HG03280 (cell line): ENCODE data around the gene SRGAP2B.
"Not testable (repeated sequence)": the region's sequence is repeated elsewhere in the genome, so short reads cannot be mapped to it uniquely, and the experiment has no call there.

Source experiments
- ATAC-seq: cut with Tn5 transposase; IDR thresholded peaks from one replicate; pipeline ENCODE4 v1.9.1; 2021; ENCODE audit warnings: mild to moderate bottlenecking, moderate library complexity; ENCODE audit not compliant: unreplicated experiment

Gene SRGAP2B

GRCh38 chr1:144961604-144962583 is 133.2 kb downstream of the SRGAP2B start:
- ATAC-seq = not testable (repeated sequence)

GRCh38 chr1:144960929-144961488 is 134.1 kb downstream of the SRGAP2B start:
- not testable (repeated sequence) for ATAC-seq

- not testable (repeated sequence) for ATAC-seq
These were observed 146.7 kb downstream of the SRGAP2B start for GRCh38 chr1:144948390-144948789.

- not testable (repeated sequence) for ATAC-seq
These were observed 147.6 kb downstream of the SRGAP2B start for GRCh38 chr1:144947495-144947894.

- not testable (repeated sequence) for ATAC-seq
These were observed 148.3 kb downstream of the SRGAP2B start for GRCh38 chr1:144946525-144947480.

GRCh38 chr1:144941710-144942109 is 153.4 kb downstream of the SRGAP2B start:
- ATAC-seq = not testable (repeated sequence)

GRCh38 chr1:144940054-144940453 is 155.1 kb downstream of the SRGAP2B start:
- not testable (repeated sequence) for ATAC-seq

- not testable (repeated sequence) for ATAC-seq
These were observed 156.5 kb downstream of the SRGAP2B start for GRCh38 chr1:144938627-144939026.

- not testable (repeated sequence) for ATAC-seq
These were observed 158.9 kb downstream of the SRGAP2B start for GRCh38 chr1:144936186-144936732.

GRCh38 chr1:144935310-144935709 is 159.8 kb downstream of the SRGAP2B start:
- not testable (repeated sequence) for ATAC-seq

DNA sequence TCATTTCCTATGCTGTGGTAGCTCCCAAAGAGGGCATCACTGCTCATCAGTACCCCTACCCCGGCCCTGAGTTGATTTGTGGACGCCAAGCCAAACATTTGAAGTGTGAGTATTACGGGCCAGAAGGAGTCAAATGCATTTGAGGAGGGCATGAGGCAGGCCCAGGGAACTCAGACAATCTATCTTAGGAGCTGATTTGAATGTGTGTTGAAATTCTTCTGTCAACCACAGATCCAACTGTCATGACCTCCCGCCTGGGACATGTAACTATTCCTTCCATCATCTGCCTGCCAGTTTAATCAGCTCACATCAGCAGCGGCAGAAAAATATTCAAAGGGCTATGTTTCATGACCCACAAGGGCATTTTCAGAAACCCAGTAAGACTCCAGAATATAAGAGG is 162.1 kb downstream of the SRGAP2B start:
- ATAC-seq = not testable (repeated sequence)

GRCh38 chr1:144932153-144932552 is 163.0 kb downstream of the SRGAP2B start:
- not testable (repeated sequence) for ATAC-seq

DNA sequence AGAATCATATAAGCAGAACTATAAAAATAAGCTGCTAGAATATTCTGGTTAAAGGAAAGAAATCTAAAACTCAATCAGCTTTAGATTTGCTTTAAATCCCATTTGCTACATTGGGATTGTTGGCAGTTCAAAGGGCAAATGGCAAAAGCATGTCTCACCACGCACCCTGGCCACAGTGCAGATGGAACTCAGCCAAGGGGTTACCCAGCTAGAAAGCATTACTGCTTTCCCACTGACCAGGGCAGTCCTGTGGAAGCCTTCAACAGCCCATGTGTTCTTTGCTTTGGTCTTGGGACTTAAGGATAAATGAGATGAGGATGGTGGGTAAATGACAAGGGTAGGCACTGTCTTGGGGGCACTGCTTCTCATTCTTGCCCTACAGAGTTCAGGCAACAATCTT is 163.6 kb downstream of the SRGAP2B start:
- not testable (repeated sequence) for ATAC-seq

DNA sequence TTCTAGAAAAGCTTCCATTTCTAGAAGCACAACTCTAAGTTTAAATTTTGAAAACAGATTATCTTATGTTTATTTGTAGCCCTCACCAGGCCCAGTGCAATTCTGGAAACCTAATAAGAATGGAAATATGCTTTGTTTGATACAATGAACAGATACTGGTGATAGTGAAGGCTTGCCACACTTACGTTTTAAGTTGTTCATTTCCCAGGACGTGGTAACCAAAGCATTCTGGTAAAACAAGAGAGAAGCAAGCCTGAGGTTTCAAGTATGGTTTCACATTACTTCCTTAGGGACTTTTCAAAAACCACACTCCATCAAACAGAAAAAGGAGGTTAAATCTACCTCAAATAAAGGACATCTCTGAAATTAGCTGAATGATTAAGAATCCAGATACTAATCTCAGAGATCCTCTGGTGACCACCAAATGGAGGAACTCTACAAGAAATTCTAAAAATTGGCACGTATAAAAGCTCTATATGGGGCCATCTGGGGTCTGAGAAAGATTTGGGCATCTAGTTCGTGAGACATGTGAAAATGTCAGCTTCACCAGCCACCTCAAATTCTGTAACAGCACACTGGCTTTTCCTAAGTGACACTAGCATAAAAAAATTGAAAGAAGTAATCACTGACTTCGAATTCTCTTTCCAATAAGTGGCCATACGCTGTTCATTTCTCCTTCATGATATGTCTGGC is 164.9 kb downstream of the SRGAP2B start:
- ATAC-seq = not testable (repeated sequence)

DNA sequence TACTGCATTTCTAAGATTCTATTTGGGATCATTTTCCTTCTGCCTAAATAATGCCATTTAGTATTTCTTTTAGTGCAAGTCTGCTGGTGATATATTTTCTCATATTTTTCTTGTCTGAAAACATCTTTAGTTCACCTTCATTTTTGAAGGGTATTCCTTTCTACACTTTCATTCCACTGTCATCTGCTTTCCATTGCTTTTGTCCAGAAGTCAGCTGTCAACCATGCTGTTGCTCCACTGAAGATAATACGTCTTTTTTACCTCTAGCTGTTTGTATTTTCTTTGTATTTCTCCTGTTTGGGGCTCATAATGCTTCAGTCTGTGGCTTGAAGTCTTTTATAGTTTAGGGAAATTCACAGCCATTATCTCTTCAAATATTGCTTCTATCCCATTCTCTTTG is 167.8 kb downstream of the SRGAP2B start:
- not testable (repeated sequence) for ATAC-seq

GRCh38 chr1:144923640-144924039 is 171.5 kb downstream of the SRGAP2B start:
- not testable (repeated sequence) for ATAC-seq

DNA sequence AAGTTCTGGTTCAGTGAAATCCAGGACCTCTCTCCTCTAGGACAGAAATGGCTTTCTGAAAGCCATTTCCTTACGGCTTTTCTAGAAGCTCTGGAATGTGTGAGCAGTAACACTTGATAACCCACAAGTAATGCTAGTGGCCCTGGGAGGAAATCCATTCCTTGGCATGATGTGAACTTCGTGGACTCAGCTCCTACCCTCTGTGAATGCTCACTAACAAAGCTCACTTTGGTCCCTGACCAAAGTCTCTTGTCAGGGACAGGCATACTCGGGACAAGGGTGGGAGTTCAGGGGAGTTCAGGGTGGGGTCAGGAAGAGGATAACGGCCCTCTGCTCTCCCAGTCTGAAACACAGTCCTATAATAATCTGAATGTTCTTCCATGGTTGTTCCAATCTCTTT is 172.3 kb downstream of the SRGAP2B start:
- not testable (repeated sequence) for ATAC-seq

GRCh38 chr1:144919106-144919505 is 176.0 kb downstream of the SRGAP2B start:
- ATAC-seq = not testable (repeated sequence)

- not testable (repeated sequence) for ATAC-seq
These were observed 177.0 kb downstream of the SRGAP2B start for GRCh38 chr1:144918027-144918603.
